BLaER1 treated with 17β-estradiol and CSF1 and Interleukin-3, amounts not matched to agents 10 nM and 100 nM (cell line): ENCODE results near the gene SLC47A2.

ENCODE experiments used
- H3K27ac ChIP-seq, 11 experiments: shearing (Covaris generic); formaldehyde crosslinking; 2 replicates each; pipeline ENCODE4 v1.8.1; 2022
- H3K27me3 ChIP-seq, 11 experiments: shearing (Covaris generic); formaldehyde crosslinking; 2 replicates each; pipeline ENCODE4 v1.8.1; 2022
- H3K36me3 ChIP-seq, 11 experiments: shearing (Covaris generic); formaldehyde crosslinking; 2 replicates each; pipeline ENCODE4 v1.8.1; 2022
- H3K4me1 ChIP-seq, 10 experiments: shearing (Covaris generic); formaldehyde crosslinking; 2 replicates each; pipeline ENCODE4 v1.8.1; 2022
- H3K4me2 ChIP-seq, 11 experiments: shearing (Covaris generic); formaldehyde crosslinking; 2 replicates each; pipeline ENCODE4 v1.8.1; 2022
- H3K4me3 ChIP-seq, 10 experiments: shearing (Covaris generic); formaldehyde crosslinking; 2 replicates each; pipeline ENCODE4 v1.8.1; 2022
- H3K9ac ChIP-seq, 11 experiments: shearing (Covaris generic); formaldehyde crosslinking; 2 replicates each; pipeline ENCODE4 v1.8.1; 2022
- H3K9me3 ChIP-seq, 11 experiments: shearing (Covaris generic); formaldehyde crosslinking; replicated peaks in 1 of 11; 2 replicates each; pipeline ENCODE4 v1.8.1; 2022
- H4K20me1 ChIP-seq, 11 experiments: shearing (Covaris generic); formaldehyde crosslinking; 2 replicates each; pipeline ENCODE4 v1.8.1; 2022
- Cebpa-rat ChIP-seq, 11 experiments: shearing (Covaris generic); IDR thresholded peaks; 2 replicates each; pipeline ENCODE4 v1.8.1; 2022

The SLC47A2 gene

GRCh38 chr17:19646788-19647696 lies 69.3 kb downstream of the SLC47A2 start:
- Histone ChIP-seq H3K4me3 (peak overlapping the region; percentile 62 to 82 (median 72); a peak in 12 of 20 replicates), H3K27ac (peak overlapping the region; percentile 80 to 95 (median 92); a peak in 21 of 22 replicates), H3K9ac (peak overlapping the region; percentile 82 to 91 (median 87); a peak in 21 of 22 replicates), H3K4me1 (peaks cover 28 to 48% (median 47%) of the 10 kb centered on the region in 10 experiments), H3K36me3 (peaks cover 0 to 6% (median under 1%) of the 10 kb centered on the region in 11 experiments; a peak in 2 of 22 replicates), H4K20me1 (no peaks in the 10 kb centered on the region), H3K4me2 (peak overlapping the region; percentile 81 to 99 (median 89)), H3K27me3 (no peaks in the 10 kb centered on the region), H3K9me3 (no peaks in the 10 kb centered on the region)
- TF ChIP-seq Cebpa-rat (IDR thresholded peaks at IDR 0.05), result no peak

DNA sequence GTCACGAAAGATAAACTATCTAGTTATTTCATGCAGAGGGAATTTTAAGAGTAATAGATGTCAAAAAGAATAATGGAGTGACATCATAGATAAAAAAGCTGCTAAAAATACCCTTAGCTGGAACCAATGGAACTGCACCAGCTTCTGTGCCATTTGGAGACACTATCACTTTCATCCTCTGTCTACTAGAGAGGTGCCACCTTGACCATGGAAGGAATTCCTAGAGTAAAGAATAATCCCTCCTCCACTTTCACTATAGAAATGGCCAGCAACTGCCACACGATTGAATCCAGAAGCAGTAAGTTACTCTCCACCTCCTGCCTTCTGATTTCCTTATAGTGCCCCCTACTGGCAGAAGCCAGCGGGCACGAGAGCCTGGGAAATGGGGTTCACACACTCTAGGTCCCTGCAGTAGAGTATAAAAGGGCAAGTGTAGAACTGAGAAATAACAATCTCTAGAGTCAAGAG lies 70.6 kb downstream of the SLC47A2 start:
- peaks cover 28 to 39% (median 35%) of the 10 kb centered on the region in 10 experiments for H3K4me1 ChIP-seq
- no peaks in the 10 kb centered on the region for H4K20me1 ChIP-seq
- no peak for TF ChIP-seq Cebpa-rat (IDR thresholded peaks at IDR 0.05)
- no peaks in the 10 kb centered on the region for H3K9me3 ChIP-seq
- no peak overlapping the region for H3K4me3 ChIP-seq
- H3K27me3 ChIP-seq, result no peaks in the 10 kb centered on the region
- H3K9ac ChIP-seq, result no peak overlapping the region
- H3K36me3 ChIP-seq, result no peaks in the 10 kb centered on the region
- H3K4me2 ChIP-seq, result 0 out of 22 replicates have a peak overlapping the region, but pooled peaks of 1 of the 11 experiments have one; percentile 82
- no peak overlapping the region for H3K27ac ChIP-seq

DNA sequence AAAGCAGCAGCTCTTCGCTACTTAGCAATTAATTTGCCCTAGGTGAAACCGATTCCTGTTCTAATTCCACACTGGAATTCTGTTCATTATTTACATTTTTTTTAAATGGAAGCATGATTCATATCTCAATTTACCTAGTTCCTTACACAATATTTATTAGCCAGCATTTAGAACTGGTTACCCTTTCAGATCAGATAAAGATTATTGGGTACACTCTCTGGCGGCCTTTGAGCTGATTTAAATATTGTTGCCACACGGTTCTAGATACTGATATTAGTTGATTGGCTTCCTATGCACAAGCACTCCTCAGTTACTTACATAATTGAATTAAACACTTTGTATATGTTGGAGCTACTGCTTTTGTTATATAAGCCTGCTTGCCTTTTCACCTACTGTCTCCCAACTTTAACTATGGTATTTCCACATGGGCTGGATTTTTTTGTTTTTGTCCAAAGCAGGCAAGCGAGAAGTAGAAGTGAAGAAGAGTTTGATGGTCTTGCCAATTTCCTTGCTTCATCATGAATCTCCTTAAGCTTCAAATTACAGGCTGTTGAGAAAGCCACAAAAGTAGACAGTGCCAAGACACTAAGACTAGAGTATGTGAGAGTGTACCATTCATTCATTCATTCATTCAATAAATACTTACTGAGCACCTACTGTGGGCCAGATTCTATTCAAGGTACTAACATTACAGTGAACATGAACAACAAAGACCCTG lies 71.7 kb downstream of the SLC47A2 start:
- H3K27me3 ChIP-seq, result no peaks in the 10 kb centered on the region
- H4K20me1 ChIP-seq, result no peaks in the 10 kb centered on the region
- H3K4me2 ChIP-seq, result no peak overlapping the region
- H3K27ac ChIP-seq, result no peak overlapping the region
- H3K4me3 ChIP-seq, result no peak overlapping the region
- H3K36me3 ChIP-seq, result no peaks in the 10 kb centered on the region
- peaks cover 0 to under 1% (median 0%) of the 10 kb centered on the region in 11 experiments; a peak in 2 of 22 replicates for H3K9me3 ChIP-seq
- no peak for TF ChIP-seq Cebpa-rat (IDR thresholded peaks at IDR 0.05)
- peaks cover 19 to 28% (median 25%) of the 10 kb centered on the region in 10 experiments for H3K4me1 ChIP-seq
- H3K9ac ChIP-seq, result no peak overlapping the region

GRCh38 chr17:19642373-19642893 lies 74.0 kb downstream of the SLC47A2 start:
- Histone ChIP-seq H3K4me3 (no peak overlapping the region), H3K27ac (no peak overlapping the region), H4K20me1 (no peaks in the 10 kb centered on the region), H3K27me3 (no peaks in the 10 kb centered on the region), H3K9me3 (peaks cover 0 to 19% (median 11%) of the 10 kb centered on the region in 11 experiments; a peak in 14 of 22 replicates), H3K36me3 (no peaks in the 10 kb centered on the region), H3K4me2 (no peak overlapping the region), H3K4me1 (peaks cover 8 to 13% (median 10%) of the 10 kb centered on the region in 10 experiments), H3K9ac (no peak overlapping the region)
- TF ChIP-seq Cebpa-rat (IDR thresholded peaks at IDR 0.05), result no peak

- no peaks in the 10 kb centered on the region for H3K27me3 ChIP-seq
- no peak overlapping the region for H3K4me2 ChIP-seq
- no peak overlapping the region for H3K4me3 ChIP-seq
- H4K20me1 ChIP-seq, result no peaks in the 10 kb centered on the region
- H3K4me1 ChIP-seq, result peaks cover 2 to 7% (median 4%) of the 10 kb centered on the region in 10 experiments; a peak in 19 of 20 replicates
- H3K9me3 ChIP-seq, result peaks cover 0 to 19% (median 11%) of the 10 kb centered on the region in 11 experiments; a peak in 14 of 22 replicates
- TF ChIP-seq Cebpa-rat (IDR thresholded peaks at IDR 0.05), result peak in 3 of 11 experiments; percentile 25 to 40 (median 27); a peak in 2 of 22 replicates
- H3K36me3 ChIP-seq, result no peaks in the 10 kb centered on the region
- H3K9ac ChIP-seq, result no peak overlapping the region
- no peak overlapping the region for H3K27ac ChIP-seq
Measured at GRCh38 chr17:19641687-19642372, 74.6 kb downstream of the SLC47A2 start.

DNA sequence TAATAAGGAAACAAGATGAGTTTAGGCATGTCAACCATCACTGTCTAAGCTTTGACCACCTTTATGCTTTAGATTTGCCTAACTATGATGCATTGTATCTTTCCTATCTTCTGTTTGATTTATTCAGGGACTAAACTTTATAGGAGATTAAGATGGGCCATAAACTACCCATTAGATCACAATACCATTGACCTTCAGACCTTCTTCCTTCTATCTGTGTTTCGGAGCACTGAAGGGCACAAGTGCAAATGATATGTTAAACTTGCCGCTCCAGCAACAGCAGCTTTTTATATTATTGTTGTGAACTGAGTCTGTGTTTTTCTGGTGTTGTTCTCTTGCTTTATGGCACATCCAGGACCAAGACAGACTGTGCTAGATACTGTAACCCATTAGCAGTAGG lies 84.5 kb downstream of the SLC47A2 start:
- H3K9ac ChIP-seq, result no peak overlapping the region
- no peak overlapping the region for H3K4me2 ChIP-seq
- H4K20me1 ChIP-seq, result no peaks in the 10 kb centered on the region
- no peak overlapping the region for H3K4me3 ChIP-seq
- no peaks in the 10 kb centered on the region for H3K4me1 ChIP-seq
- TF ChIP-seq Cebpa-rat (IDR thresholded peaks at IDR 0.05), result no peak
- no peaks in the 10 kb centered on the region for H3K27me3 ChIP-seq
- H3K27ac ChIP-seq, result no peak overlapping the region
- H3K9me3 ChIP-seq, result no peaks in the 10 kb centered on the region
- H3K36me3 ChIP-seq, result no peaks in the 10 kb centered on the region

- Histone ChIP-seq H4K20me1 (no peaks in the 10 kb centered on the region), H3K4me1 (no peaks in the 10 kb centered on the region), H3K9me3 (peaks cover 0 to 9% (median 0%) of the 10 kb centered on the region in 11 experiments; a peak in 1 of 22 replicates), H3K27me3 (no peaks in the 10 kb centered on the region), H3K4me3 (no peak overlapping the region), H3K36me3 (no peaks in the 10 kb centered on the region), H3K9ac (no peak overlapping the region), H3K27ac (no peak overlapping the region), H3K4me2 (no peak overlapping the region)
- no peak for TF ChIP-seq Cebpa-rat (IDR thresholded peaks at IDR 0.05)
Measured at GRCh38 chr17:19630661-19631060, 85.7 kb downstream of the SLC47A2 start.

- no peak overlapping the region for H3K4me3 ChIP-seq
- no peak overlapping the region for H3K27ac ChIP-seq
- H3K27me3 ChIP-seq, result no peaks in the 10 kb centered on the region
- H3K36me3 ChIP-seq, result no peaks in the 10 kb centered on the region
- no peaks in the 10 kb centered on the region for H4K20me1 ChIP-seq
- peaks cover 0 to 9% (median 0%) of the 10 kb centered on the region in 11 experiments; a peak in 1 of 22 replicates for H3K9me3 ChIP-seq
- no peak overlapping the region for H3K9ac ChIP-seq
- TF ChIP-seq Cebpa-rat (IDR thresholded peaks at IDR 0.05), result no peak
- no peak overlapping the region for H3K4me2 ChIP-seq
- no peaks in the 10 kb centered on the region for H3K4me1 ChIP-seq
Measured at GRCh38 chr17:19630035-19630434, 86.3 kb downstream of the SLC47A2 start.
